Measurements from ENCODE around the gene AURKB. TPM values are rescaled to one million over a fixed set of nuclear protein-coding genes. Genes with fewer than 3 reads are reported as not detected.

AURKB gene
- total and polyA plus RNA-seq, 2 of the 13 experiments (the other 11 are each of a cell fraction or from before 2014, with no cell fraction given), result 29.5 to 75.3 TPM

DNA sequence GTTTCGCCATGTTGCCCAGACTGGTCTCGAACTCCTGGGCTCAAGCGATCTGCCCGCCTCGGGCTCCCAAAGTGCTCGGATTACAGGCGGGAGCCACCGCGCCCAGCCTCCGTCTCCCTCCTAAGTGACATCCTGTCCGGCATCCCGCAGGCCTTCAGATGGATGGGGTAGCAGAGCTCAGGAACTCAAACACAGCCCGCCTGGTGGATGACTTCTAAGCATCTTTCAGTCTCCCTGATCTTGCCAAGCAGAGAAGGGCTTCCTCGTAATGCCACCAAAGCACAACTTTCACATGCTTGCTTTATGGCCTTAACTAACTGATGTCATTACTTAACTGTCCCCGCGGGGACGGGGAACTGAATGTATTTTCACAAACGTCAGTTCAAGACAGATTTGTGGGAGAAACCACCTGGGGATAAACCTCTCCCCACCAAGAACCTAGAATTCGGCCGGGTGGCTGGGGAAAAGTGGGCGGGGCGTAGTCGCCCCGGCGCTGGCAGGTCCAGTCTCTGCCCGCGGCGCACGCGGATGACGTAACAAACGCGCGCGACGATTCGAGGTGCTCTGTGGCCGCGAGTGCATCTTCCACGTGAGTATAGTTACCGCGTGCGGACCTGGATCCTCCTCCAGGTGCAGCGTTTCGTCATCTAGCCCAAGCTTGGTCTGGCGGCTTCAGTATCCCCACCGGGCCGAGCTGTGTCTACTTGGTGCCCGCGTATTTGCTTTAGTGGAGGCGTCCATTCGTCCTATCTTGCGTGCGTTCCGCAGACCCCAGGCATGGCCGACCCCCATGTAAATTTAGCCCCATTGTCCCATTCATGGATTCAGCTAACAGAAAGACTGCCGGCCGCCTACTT, 38.6 kb upstream of the AURKB start, which contains the start of gene PFAS (continued):
- TF ChIP-seq, protein P1, sequence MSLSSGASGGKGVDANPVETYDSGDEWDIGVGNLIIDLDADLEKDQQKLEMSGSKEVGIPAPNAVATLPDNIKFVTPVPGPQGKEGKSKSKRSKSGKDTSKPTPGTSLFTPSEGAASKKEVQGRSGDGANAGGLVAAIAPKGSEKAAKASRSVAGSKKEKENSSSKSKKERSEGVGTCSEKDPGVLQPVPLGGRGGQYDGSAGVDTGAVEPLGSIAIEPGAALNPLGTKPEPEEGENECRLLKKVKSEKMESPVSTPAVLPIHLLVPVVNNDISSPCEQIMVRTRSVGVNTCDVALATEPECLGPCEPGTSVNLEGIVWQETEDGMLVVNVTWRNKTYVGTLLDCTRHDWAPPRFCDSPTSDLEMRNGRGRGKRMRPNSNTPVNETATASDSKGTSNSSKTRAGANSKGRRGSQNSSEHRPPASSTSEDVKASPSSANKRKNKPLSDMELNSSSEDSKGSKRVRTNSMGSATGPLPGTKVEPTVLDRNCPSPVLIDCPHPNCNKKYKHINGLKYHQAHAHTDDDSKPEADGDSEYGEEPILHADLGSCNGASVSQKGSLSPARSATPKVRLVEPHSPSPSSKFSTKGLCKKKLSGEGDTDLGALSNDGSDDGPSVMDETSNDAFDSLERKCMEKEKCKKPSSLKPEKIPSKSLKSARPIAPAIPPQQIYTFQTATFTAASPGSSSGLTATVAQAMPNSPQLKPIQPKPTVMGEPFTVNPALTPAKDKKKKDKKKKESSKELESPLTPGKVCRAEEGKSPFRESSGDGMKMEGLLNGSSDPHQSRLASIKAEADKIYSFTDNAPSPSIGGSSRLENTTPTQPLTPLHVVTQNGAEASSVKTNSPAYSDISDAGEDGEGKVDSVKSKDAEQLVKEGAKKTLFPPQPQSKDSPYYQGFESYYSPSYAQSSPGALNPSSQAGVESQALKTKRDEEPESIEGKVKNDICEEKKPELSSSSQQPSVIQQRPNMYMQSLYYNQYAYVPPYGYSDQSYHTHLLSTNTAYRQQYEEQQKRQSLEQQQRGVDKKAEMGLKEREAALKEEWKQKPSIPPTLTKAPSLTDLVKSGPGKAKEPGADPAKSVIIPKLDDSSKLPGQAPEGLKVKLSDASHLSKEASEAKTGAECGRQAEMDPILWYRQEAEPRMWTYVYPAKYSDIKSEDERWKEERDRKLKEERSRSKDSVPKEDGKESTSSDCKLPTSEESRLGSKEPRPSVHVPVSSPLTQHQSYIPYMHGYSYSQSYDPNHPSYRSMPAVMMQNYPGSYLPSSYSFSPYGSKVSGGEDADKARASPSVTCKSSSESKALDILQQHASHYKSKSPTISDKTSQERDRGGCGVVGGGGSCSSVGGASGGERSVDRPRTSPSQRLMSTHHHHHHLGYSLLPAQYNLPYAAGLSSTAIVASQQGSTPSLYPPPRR (CRISPR knock-in tag; IDR thresholded peaks at IDR 0.05; ENCODE audit: borderline replicate concordance), result no peak
- TF ChIP-seq, protein P2, sequence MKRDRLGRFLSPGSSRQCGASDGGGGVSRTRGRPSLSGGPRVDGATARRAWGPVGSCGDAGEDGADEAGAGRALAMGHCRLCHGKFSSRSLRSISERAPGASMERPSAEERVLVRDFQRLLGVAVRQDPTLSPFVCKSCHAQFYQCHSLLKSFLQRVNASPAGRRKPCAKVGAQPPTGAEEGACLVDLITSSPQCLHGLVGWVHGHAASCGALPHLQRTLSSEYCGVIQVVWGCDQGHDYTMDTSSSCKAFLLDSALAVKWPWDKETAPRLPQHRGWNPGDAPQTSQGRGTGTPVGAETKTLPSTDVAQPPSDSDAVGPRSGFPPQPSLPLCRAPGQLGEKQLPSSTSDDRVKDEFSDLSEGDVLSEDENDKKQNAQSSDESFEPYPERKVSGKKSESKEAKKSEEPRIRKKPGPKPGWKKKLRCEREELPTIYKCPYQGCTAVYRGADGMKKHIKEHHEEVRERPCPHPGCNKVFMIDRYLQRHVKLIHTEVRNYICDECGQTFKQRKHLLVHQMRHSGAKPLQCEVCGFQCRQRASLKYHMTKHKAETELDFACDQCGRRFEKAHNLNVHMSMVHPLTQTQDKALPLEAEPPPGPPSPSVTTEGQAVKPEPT (CRISPR knock-in tag; IDR thresholded peaks at IDR 0.05; ENCODE audit: low read depth), result no peak; the same call in 1 of the 2 replicates
- peak; percentile 58; the same call in 1 of the 2 replicates for TF ChIP-seq ZNF619 (CRISPR knock-in tag; IDR thresholded peaks at IDR 0.05)
- no peak for TF ChIP-seq ZNF468 (CRISPR knock-in tag; IDR thresholded peaks at IDR 0.05)
- TF ChIP-seq, protein P3, sequence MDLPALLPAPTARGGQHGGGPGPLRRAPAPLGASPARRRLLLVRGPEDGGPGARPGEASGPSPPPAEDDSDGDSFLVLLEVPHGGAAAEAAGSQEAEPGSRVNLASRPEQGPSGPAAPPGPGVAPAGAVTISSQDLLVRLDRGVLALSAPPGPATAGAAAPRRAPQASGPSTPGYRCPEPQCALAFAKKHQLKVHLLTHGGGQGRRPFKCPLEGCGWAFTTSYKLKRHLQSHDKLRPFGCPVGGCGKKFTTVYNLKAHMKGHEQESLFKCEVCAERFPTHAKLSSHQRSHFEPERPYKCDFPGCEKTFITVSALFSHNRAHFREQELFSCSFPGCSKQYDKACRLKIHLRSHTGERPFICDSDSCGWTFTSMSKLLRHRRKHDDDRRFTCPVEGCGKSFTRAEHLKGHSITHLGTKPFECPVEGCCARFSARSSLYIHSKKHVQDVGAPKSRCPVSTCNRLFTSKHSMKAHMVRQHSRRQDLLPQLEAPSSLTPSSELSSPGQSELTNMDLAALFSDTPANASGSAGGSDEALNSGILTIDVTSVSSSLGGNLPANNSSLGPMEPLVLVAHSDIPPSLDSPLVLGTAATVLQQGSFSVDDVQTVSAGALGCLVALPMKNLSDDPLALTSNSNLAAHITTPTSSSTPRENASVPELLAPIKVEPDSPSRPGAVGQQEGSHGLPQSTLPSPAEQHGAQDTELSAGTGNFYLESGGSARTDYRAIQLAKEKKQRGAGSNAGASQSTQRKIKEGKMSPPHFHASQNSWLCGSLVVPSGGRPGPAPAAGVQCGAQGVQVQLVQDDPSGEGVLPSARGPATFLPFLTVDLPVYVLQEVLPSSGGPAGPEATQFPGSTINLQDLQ (CRISPR knock-in tag; IDR thresholded peaks at IDR 0.05), result peak; percentile 73; the same call in 1 of the 2 replicates
- TF ChIP-seq JUNB (CRISPR knock-in tag; IDR thresholded peaks at IDR 0.05; ENCODE audit: borderline replicate concordance), result no peak
- TF ChIP-seq ZNF207 (IDR thresholded peaks at IDR 0.05; ENCODE audit: borderline replicate concordance), result no peak
- TF ChIP-seq HDAC2 (CRISPR knock-in tag; IDR thresholded peaks at IDR 0.05), result peak; percentile 66
- TF ChIP-seq, protein P4, sequence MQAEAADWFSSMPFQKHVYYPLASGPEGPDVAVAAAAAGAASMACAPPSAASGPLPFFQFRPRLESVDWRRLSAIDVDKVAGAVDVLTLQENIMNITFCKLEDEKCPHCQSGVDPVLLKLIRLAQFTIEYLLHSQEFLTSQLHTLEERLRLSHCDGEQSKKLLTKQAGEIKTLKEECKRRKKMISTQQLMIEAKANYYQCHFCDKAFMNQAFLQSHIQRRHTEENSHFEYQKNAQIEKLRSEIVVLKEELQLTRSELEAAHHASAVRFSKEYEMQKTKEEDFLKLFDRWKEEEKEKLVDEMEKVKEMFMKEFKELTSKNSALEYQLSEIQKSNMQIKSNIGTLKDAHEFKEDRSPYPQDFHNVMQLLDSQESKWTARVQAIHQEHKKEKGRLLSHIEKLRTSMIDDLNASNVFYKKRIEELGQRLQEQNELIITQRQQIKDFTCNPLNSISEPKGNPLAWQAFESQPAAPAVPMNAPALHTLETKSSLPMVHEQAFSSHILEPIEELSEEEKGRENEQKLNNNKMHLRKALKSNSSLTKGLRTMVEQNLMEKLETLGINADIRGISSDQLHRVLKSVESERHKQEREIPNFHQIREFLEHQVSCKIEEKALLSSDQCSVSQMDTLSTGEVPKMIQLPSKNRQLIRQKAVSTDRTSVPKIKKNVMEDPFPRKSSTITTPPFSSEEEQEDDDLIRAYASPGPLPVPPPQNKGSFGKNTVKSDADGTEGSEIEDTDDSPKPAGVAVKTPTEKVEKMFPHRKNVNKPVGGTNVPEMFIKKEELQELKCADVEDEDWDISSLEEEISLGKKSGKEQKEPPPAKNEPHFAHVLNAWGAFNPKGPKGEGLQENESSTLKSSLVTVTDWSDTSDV (CRISPR knock-in tag; IDR thresholded peaks at IDR 0.05), result no peak
- no peak for TF ChIP-seq ZNF781 (CRISPR knock-in tag; IDR thresholded peaks at IDR 0.05; ENCODE audit: borderline replicate concordance, not compliant biosample characterization)
- TF ChIP-seq, protein P5, sequence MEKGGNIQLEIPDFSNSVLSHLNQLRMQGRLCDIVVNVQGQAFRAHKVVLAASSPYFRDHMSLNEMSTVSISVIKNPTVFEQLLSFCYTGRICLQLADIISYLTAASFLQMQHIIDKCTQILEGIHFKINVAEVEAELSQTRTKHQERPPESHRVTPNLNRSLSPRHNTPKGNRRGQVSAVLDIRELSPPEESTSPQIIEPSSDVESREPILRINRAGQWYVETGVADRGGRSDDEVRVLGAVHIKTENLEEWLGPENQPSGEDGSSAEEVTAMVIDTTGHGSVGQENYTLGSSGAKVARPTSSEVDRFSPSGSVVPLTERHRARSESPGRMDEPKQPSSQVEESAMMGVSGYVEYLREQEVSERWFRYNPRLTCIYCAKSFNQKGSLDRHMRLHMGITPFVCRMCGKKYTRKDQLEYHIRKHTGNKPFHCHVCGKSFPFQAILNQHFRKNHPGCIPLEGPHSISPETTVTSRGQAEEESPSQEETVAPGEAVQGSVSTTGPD (CRISPR knock-in tag; IDR thresholded peaks at IDR 0.05), result no peak
- TF ChIP-seq SOX6 (IDR thresholded peaks at IDR 0.05), result no peak
- TF ChIP-seq SOX6 (CRISPR knock-in tag; IDR thresholded peaks at IDR 0.05), result no peak; the same call in 1 of the 2 replicates
- TF ChIP-seq ZNF589 (CRISPR knock-in tag; conservative IDR thresholded peaks at IDR 0.05), result 0 out of 2 replicates have a peak, but pooled peaks have one; percentile 60

All from HepG2 (cell line).